GM18858 (cell line): ENCODE data around the gene DTX4.

Source experiments
- ATAC-seq: cut with Tn5 transposase; IDR thresholded peaks from one replicate; pipeline ENCODE4 v1.9.1; 2021; ENCODE audit not compliant: unreplicated experiment

The DTX4 gene

GRCh38 chr11:59172345-59173079 lies 580 bp downstream of the DTX4 start:
- ATAC-seq = peak; percentile 34

- no peak for ATAC-seq
Measured at GRCh38 chr11:59173080-59173963, 1.4 kb downstream of the DTX4 start.

GRCh38 chr11:59173964-59174663 lies 2.2 kb downstream of the DTX4 start:
- ATAC-seq = no peak

- no peak for ATAC-seq
Measured at GRCh38 chr11:59174664-59175033, 2.7 kb downstream of the DTX4 start.

- no peak for ATAC-seq
Measured at GRCh38 chr11:59175091-59175501, 3.2 kb downstream of the DTX4 start.

- ATAC-seq = no peak
Measured at GRCh38 chr11:59176330-59176729, 4.4 kb downstream of the DTX4 start.

- ATAC-seq = no peak
Measured at GRCh38 chr11:59178402-59178801, 6.5 kb downstream of the DTX4 start.

- ATAC-seq = no peak
Measured at GRCh38 chr11:59179121-59179520, 7.2 kb downstream of the DTX4 start.

- ATAC-seq = no peak
Measured at GRCh38 chr11:59180168-59180776, 8.3 kb downstream of the DTX4 start.

GRCh38 chr11:59180907-59181306 lies 9.0 kb downstream of the DTX4 start:
- no peak for ATAC-seq

GRCh38 chr11:59181746-59182456 lies 10.0 kb downstream of the DTX4 start:
- no peak for ATAC-seq

- ATAC-seq = no peak
Measured at GRCh38 chr11:59182457-59183151, 10.7 kb downstream of the DTX4 start.

GRCh38 chr11:59183771-59184170 lies 11.8 kb downstream of the DTX4 start:
- ATAC-seq = no peak

GRCh38 chr11:59184691-59185339 lies 12.9 kb downstream of the DTX4 start:
- no peak for ATAC-seq

- no peak for ATAC-seq
Measured at GRCh38 chr11:59185386-59185945, 13.5 kb downstream of the DTX4 start.

- no peak for ATAC-seq
Measured at GRCh38 chr11:59186130-59186594, 14.2 kb downstream of the DTX4 start.

- no peak for ATAC-seq
Measured at GRCh38 chr11:59187035-59187434, 15.1 kb downstream of the DTX4 start.

GRCh38 chr11:59187587-59187986 lies 15.7 kb downstream of the DTX4 start:
- no peak for ATAC-seq

GRCh38 chr11:59188954-59189353 lies 17.0 kb downstream of the DTX4 start:
- no peak for ATAC-seq
